Medulla oblongata (tissue), 1 donor: Measurements from ENCODE around the gene ZC2HC1C.
"Not testable (repeated sequence)": the region's sequence is repeated elsewhere in the genome, so short reads cannot be mapped to it uniquely, and the experiment has no call there.

ENCODE experiments used
- DNase-seq: peaks from one replicate; pipeline ENCODE4 v3.0.0-alpha.2; 2015; ENCODE audit errors: extremely low spot score

Gene ZC2HC1C

GRCh38 chr14:75094896-75095295, 25.5 kb downstream of the ZC2HC1C start:
- DNase-seq, result no peak

GRCh38 chr14:75095690-75096089, 26.2 kb downstream of the ZC2HC1C start:
- DNase-seq, result no peak

- no peak for DNase-seq
Observed at GRCh38 chr14:75096959-75097358, 27.5 kb downstream of the ZC2HC1C start.

- DNase-seq, result no peak
Observed at GRCh38 chr14:75098212-75098611, 28.8 kb downstream of the ZC2HC1C start.

GRCh38 chr14:75098682-75099081, 29.2 kb downstream of the ZC2HC1C start:
- no peak for DNase-seq

- DNase-seq, result no peak
Observed at GRCh38 chr14:75101491-75101890, 32.0 kb downstream of the ZC2HC1C start.

GRCh38 chr14:75107186-75107585, 37.7 kb downstream of the ZC2HC1C start:
- DNase-seq, result no peak

- DNase-seq, result no peak
Observed at GRCh38 chr14:75109877-75110276, 40.4 kb downstream of the ZC2HC1C start.

GRCh38 chr14:75113932-75114539, 44.6 kb downstream of the ZC2HC1C start:
- no peak for DNase-seq

GRCh38 chr14:75119056-75119455, 49.6 kb downstream of the ZC2HC1C start:
- DNase-seq, result no peak

GRCh38 chr14:75120541-75121291, 51.3 kb downstream of the ZC2HC1C start:
- no peak for DNase-seq

GRCh38 chr14:75121552-75121951, 52.1 kb downstream of the ZC2HC1C start:
- DNase-seq, result no peak

- no peak for DNase-seq
Observed at GRCh38 chr14:75123991-75124390, 54.5 kb downstream of the ZC2HC1C start.

GRCh38 chr14:75125617-75126016, 56.2 kb downstream of the ZC2HC1C start:
- no peak for DNase-seq

GRCh38 chr14:75126121-75126544, 56.7 kb downstream of the ZC2HC1C start:
- no peak for DNase-seq

GRCh38 chr14:75126679-75127473, 57.4 kb downstream of the ZC2HC1C start, which contains the start of gene NEK9:
NEK9 (minus strand) TSS chr14:75127048; CDS start chr14:75126921, 127 bp downstream.
- DNase-seq, result peak; percentile 94

GRCh38 chr14:75127474-75127820, 58.0 kb downstream of the ZC2HC1C start:
- DNase-seq, result not testable (repeated sequence)

- DNase-seq, result no peak
Observed at GRCh38 chr14:75127903-75128595, 58.6 kb downstream of the ZC2HC1C start.

GRCh38 chr14:75128596-75128990, 59.2 kb downstream of the ZC2HC1C start:
- no peak for DNase-seq
